ENCODE data around the gene SKAP1.

DNA sequence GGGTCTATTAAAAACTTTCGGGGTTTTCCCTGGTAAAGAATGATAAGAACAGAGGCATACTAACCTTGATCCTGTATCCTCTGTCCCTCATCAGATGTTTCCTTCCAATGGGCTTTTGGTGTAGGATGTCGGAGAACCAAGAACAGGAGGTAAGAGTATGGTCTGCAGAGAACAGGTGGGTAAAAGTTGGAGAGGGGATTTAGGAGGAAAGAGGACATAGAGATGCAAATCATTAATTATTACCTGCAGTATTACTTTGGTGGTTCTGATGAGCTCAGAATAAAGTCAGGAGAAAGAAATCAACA is 318.1 kb downstream of the SKAP1 start:
- no peak for TF ChIP-seq CTCF (IDR thresholded peaks at IDR 0.05; ENCODE audit: insufficient read depth, low read length)
- no peak for TF ChIP-seq REST (IDR thresholded peaks at IDR 0.05; ENCODE audit: insufficient replicate concordance, low read depth)
- no peak for TF ChIP-seq GABPA (IDR thresholded peaks at IDR 0.05; ENCODE audit: low read depth)

Data from HL-60 (cell line).